M059J (cell line): Measurements from ENCODE around the gene ATP9B. TPM values are rescaled to one million over a fixed set of nuclear protein-coding genes. Genes with fewer than 3 reads are reported as not detected.
"Not testable (repeated sequence)": the region's sequence is repeated elsewhere in the genome, so short reads cannot be mapped to it uniquely, and the experiment has no call there.

Source experiments
- DNase-seq: peaks from one replicate; pipeline ENCODE4 v3.0.0-alpha.2; 2012; ENCODE audit warnings: low read depth
- total RNA-seq: library from RNA; depleted of rRNA; stranded (reverse); fragments of >200 nt; shearing (Covaris generic); gene quantifications from 2 replicates; pipeline ENCODE4 v1.2.3, GENCODE V29; 2014

Gene ATP9B
- total RNA-seq, 1 experiment from 2014 or later: 10.8 TPM

- peak; percentile 87 for DNase-seq
Measured at GRCh38 chr18:79361766-79362522, 292.8 kb downstream of the ATP9B start.

- DNase-seq: no peak
Measured at GRCh38 chr18:79365701-79366100, 296.5 kb downstream of the ATP9B start.

GRCh38 chr18:79366177-79367094 lies 297.2 kb downstream of the ATP9B start:
- DNase-seq: peak; percentile 50

GRCh38 chr18:79367480-79367879 lies 298.3 kb downstream of the ATP9B start:
- no peak for DNase-seq

- DNase-seq: no peak
Measured at GRCh38 chr18:79367989-79368388, 298.8 kb downstream of the ATP9B start.

- DNase-seq: no peak
Measured at GRCh38 chr18:79368681-79369080, 299.5 kb downstream of the ATP9B start.

GRCh38 chr18:79371561-79372121 lies 302.4 kb downstream of the ATP9B start:
- no peak for DNase-seq

- no peak for DNase-seq
Measured at GRCh38 chr18:79372461-79372860, 303.3 kb downstream of the ATP9B start.

GRCh38 chr18:79372991-79373390 lies 303.8 kb downstream of the ATP9B start:
- DNase-seq: no peak

GRCh38 chr18:79373736-79374135 lies 304.5 kb downstream of the ATP9B start:
- no peak for DNase-seq

- DNase-seq: no peak
Measured at GRCh38 chr18:79374408-79375171, 305.4 kb downstream of the ATP9B start.

- no peak for DNase-seq
Measured at GRCh38 chr18:79375441-79376154, 306.4 kb downstream of the ATP9B start.

GRCh38 chr18:79376661-79377060 lies 307.5 kb downstream of the ATP9B start:
- not testable (repeated sequence) for DNase-seq

GRCh38 chr18:79377187-79377891 lies 308.1 kb downstream of the ATP9B start:
- no peak for DNase-seq

- peak; percentile 23 for DNase-seq
Measured at GRCh38 chr18:79378536-79379250, 309.5 kb downstream of the ATP9B start.

GRCh38 chr18:79379251-79379905 lies 310.2 kb downstream of the ATP9B start:
- no peak for DNase-seq

- no peak for DNase-seq
Measured at GRCh38 chr18:79379931-79380815, 311.0 kb downstream of the ATP9B start.
